Measurements from ENCODE around the gene RPL3. TPM values are rescaled to one million over a fixed set of nuclear protein-coding genes. Genes with fewer than 3 reads are reported as not detected.

Gene RPL3
- total RNA-seq, 2 experiments from 2014 or later: 3,952 to 3,974 TPM

DNA sequence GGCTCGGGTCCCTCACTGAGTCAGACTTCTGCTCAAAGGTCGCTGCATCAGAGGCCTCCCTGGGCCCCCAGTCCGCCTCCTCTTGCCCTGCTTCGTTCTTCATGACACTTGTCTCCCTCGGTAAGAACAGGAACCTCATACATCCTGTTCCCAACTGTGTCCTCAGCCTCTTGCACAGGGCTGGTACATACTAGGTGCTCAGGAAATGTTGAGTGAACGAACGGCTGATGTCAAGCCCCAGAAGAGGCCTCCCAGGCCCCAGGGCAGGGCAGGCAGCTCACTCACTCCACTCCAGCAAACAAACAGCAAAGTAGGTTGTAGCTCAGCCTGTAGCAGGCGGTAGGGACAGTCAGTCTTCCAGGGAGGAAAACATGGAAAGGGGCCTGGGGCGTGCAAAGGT lies 47.6 kb upstream of the RPL3 start:
- no peak for ATAC-seq (ENCODE audit: poor library complexity)
- POLR2A ChIA-PET: no interaction called here
- CTCF ChIA-PET: no interaction called here

DNA sequence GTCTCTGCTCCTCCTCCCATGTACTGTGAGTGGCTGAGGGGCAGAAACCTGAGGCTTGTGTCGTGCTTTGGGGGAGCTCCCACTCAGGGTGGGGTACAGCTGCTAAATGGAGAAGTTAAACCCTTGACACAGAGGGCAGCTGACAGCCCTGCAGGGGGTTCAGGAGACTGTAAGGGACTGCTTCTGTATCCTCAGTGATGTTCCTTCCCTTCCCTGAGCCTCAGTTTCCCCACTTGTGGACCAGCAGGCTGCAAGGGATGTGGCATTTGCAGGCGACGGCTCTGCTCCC lies 46.0 kb upstream of the RPL3 start:
- CTCF ChIA-PET: no interaction called here
- Histone ChIP-seq H3K27ac (ENCODE audit: low read depth in 1 of 2, low read length in 2 of 2) (no peak overlapping the region), H3K4me3 (ENCODE audit: low read length) (no peak overlapping the region), H3K27me3 (ENCODE audit: control insufficient read depth in 1 of 2, insufficient read depth in 2 of 2, low read length in 2 of 2) (no peaks in the 10 kb centered on the region), H3K4me1 (ENCODE audit: insufficient read depth, low read length) (no peaks in the 10 kb centered on the region), H3K9me3 (ENCODE audit: control insufficient read depth in 1 of 2, insufficient read depth in 1 of 2, low read length in 2 of 2) (no peaks in the 10 kb centered on the region), H3K36me3 (ENCODE audit: insufficient read depth, low read length) (no peaks in the 10 kb centered on the region)
- H3K4me3 Mint-ChIP-seq: no peak overlapping the region
- TF ChIP-seq, protein P1, sequence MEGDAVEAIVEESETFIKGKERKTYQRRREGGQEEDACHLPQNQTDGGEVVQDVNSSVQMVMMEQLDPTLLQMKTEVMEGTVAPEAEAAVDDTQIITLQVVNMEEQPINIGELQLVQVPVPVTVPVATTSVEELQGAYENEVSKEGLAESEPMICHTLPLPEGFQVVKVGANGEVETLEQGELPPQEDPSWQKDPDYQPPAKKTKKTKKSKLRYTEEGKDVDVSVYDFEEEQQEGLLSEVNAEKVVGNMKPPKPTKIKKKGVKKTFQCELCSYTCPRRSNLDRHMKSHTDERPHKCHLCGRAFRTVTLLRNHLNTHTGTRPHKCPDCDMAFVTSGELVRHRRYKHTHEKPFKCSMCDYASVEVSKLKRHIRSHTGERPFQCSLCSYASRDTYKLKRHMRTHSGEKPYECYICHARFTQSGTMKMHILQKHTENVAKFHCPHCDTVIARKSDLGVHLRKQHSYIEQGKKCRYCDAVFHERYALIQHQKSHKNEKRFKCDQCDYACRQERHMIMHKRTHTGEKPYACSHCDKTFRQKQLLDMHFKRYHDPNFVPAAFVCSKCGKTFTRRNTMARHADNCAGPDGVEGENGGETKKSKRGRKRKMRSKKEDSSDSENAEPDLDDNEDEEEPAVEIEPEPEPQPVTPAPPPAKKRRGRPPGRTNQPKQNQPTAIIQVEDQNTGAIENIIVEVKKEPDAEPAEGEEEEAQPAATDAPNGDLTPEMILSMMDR (IDR thresholded peaks at IDR 0.05): no peak
- ATAC-seq (ENCODE audit: poor library complexity) (no peak), DNase-seq (no peak)
- H3K4me1 Mint-ChIP-seq (ENCODE audit: low read depth): peaks cover 6% of the 10 kb centered on the region
- intact Hi-C loops (cut with DNase I, micrococcal nuclease): no loop called here
- H3K27ac Mint-ChIP-seq: no peak overlapping the region
- POLR2A ChIA-PET: no interaction called here
- no peaks in the 10 kb centered on the region for H3K9me3 Mint-ChIP-seq
- no peaks in the 10 kb centered on the region for H3K27me3 Mint-ChIP-seq
- no peaks in the 10 kb centered on the region for H3K36me3 Mint-ChIP-seq (ENCODE audit: low read depth)

More for the DNA sequence above, 47.6 kb upstream of the RPL3 start:
- intact Hi-C loops (cut with DNase I, micrococcal nuclease): no loop called here
- Mint-ChIP-seq H3K27me3 (no peaks in the 10 kb centered on the region), H3K36me3 (ENCODE audit: low read depth) (no peaks in the 10 kb centered on the region), H3K27ac (no peak overlapping the region), H3K4me3 (no peak overlapping the region), H3K9me3 (no peaks in the 10 kb centered on the region), H3K4me1 (ENCODE audit: low read depth) (peaks cover 6% of the 10 kb centered on the region)
- Histone ChIP-seq H3K36me3 (ENCODE audit: insufficient read depth, low read length) (no peaks in the 10 kb centered on the region), H3K27ac (ENCODE audit: low read depth in 1 of 2, low read length in 2 of 2) (no peak overlapping the region), H3K4me1 (ENCODE audit: insufficient read depth, low read length) (no peaks in the 10 kb centered on the region), H3K4me3 (ENCODE audit: low read length) (no peak overlapping the region), H3K9me3 (ENCODE audit: control insufficient read depth in 1 of 2, insufficient read depth in 1 of 2, low read length in 2 of 2) (peaks cover 0 to 5% of the 10 kb centered on the region in 2 experiments), H3K27me3 (ENCODE audit: control insufficient read depth in 1 of 2, insufficient read depth in 2 of 2, low read length in 2 of 2) (no peaks in the 10 kb centered on the region)
- no peak for DNase-seq
- TF ChIP-seq, protein P1 (IDR thresholded peaks at IDR 0.05): no peak

DNA sequence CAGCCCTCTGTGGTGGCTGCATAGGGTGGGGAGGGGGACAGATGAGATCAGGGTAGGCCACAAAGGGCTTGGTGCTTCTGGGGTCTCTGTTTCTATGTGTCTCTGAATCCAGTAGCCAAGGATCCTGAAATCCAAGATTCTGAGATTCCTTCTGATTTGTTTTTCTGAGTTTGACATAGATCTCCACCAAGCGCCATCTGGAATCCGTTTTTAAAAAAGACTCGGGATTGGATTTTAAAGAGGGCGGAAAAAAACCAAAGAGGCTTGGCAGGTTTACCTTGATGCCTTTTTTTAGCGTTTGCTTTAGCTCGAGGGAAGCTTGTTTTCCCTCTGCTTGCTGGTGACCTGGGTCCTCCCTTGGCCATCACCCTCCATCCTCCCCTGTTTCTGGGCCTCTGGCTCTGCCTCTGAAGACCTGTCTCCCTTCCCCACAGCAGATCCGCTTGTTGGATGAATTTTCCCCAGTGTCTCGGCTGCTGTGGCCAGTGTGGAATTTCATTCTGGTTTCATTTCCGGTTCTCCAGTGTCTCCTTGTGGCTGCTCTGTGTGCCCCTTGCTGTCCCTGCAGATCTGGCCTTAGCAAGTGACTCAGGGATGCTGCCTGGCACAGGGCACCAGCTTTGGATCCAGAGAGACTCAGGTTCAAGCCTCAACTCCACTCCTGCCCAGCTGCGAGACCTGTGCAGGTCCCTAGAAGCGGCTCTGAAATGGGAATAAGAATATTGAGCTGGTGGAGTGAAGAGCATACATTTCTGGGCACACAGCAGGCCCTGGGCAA lies 45.5 kb upstream of the RPL3 start:
- Mint-ChIP-seq H3K36me3 (ENCODE audit: low read depth) (no peaks in the 10 kb centered on the region), H3K4me1 (ENCODE audit: low read depth) (peaks cover 6% of the 10 kb centered on the region), H3K4me3 (no peak overlapping the region), H3K27me3 (no peaks in the 10 kb centered on the region), H3K27ac (no peak overlapping the region), H3K9me3 (no peaks in the 10 kb centered on the region)
- intact Hi-C loops (cut with DNase I, micrococcal nuclease): no loop called here
- POLR2A ChIA-PET: no interaction called here
- Histone ChIP-seq H3K4me3 (ENCODE audit: low read length) (no peak overlapping the region), H3K9me3 (ENCODE audit: control insufficient read depth in 1 of 2, insufficient read depth in 1 of 2, low read length in 2 of 2) (no peaks in the 10 kb centered on the region), H3K4me1 (ENCODE audit: insufficient read depth, low read length) (no peaks in the 10 kb centered on the region), H3K27me3 (ENCODE audit: control insufficient read depth in 1 of 2, insufficient read depth in 2 of 2, low read length in 2 of 2) (no peaks in the 10 kb centered on the region), H3K36me3 (ENCODE audit: insufficient read depth, low read length) (no peaks in the 10 kb centered on the region), H3K27ac (ENCODE audit: low read depth in 1 of 2, low read length in 2 of 2) (no peak overlapping the region)
- ATAC-seq (ENCODE audit: poor library complexity) (no peak), DNase-seq (no peak)
- CTCF ChIA-PET: no interaction called here
- TF ChIP-seq, protein P1 (IDR thresholded peaks at IDR 0.05): no peak

Measured in CD4-positive, alpha-beta T cell (primary cell).